K562 (cell line): ENCODE data around the gene ARL14EPL. TPM values are rescaled to one million over a fixed set of nuclear protein-coding genes. Genes with fewer than 3 reads are reported as not detected.

Experiments used
- ATAC-seq: fragments of 200-7000 bp; cut with Tn5 transposase; 3 replicates; pipeline ENCODE4 v1.9.1; 2020; ENCODE audit warnings: moderate library complexity
- BruUV-seq: library from RNA; stranded (reverse); fragments of 400-500 nt; replicated peaks from 2 replicates; lab custom pipeline; 2021; lab: Mats Ljungman, UMichigan
- CTCF ChIA-PET: fragments of 300-600 bp; formaldehyde crosslinking; extraction: SDS; loops from one replicate; lab custom pipeline; 2021; ENCODE audit warnings: low intra/inter-chr PET ratio; lab: Yijun Ruan, JAX
- POLR2A ChIA-PET: fragments of 300-600, 350-650 bp; sonication (Branson Sonifier 250); formaldehyde crosslinking; extraction: SDS; loops from one replicate; lab custom pipeline; 2021; ENCODE audit warnings: antibody characterized with exemption, inconsistent platforms; lab: Yijun Ruan, JAX
- DNase-seq, 4 experiments: peaks; one replicate each; pipeline versions ENCODE4 v3.0.0 to v3.0.0-alpha.2; 2011 to 2018; ENCODE audit warnings: low spot score in 3 of 4, mixed read lengths in 3 of 4; ENCODE audit errors: extremely low read depth in 1 of 4
- FAIRE-seq: peaks from 2 replicates; lab custom pipeline; 2011; peaks lifted over from hg19 to GRCh38; lab: Jason Lieb, UNC
- H2AFZ ChIP-seq: 2 replicates; pipeline ENCODE4 v1.6.0; 2011; ENCODE audit warnings: low read depth, low read length, control low read depth, inconsistent platforms
- H3K27ac ChIP-seq: fragments of 200-600 bp; 3 replicates; pipeline ENCODE4 v1.8.0; 2011; ENCODE audit warnings: low read depth, mild to moderate bottlenecking, control low read depth, inconsistent platforms, low read length, moderate library complexity, mixed read lengths; ENCODE audit errors: extremely low read depth
- H3K27me3 ChIP-seq, 2 experiments: fragments of 300-600 bp in 1 of 2; 2 replicates in 1 of 2; 3 replicates in 1 of 2; pipeline versions ENCODE4 v1.6.0 to v1.8.0; 2011; ENCODE audit warnings: inconsistent platforms in 2 of 2, low read length in 2 of 2, mild to moderate bottlenecking in 1 of 2, mixed read lengths in 1 of 2, moderate library complexity in 1 of 2; ENCODE audit not compliant: control insufficient read depth in 2 of 2, insufficient read depth in 2 of 2
- H3K36me3 ChIP-seq: fragments of 300-600 bp; 3 replicates; pipeline ENCODE4 v1.8.0; 2011; ENCODE audit warnings: mild to moderate bottlenecking, low read length, inconsistent platforms; ENCODE audit not compliant: control insufficient read depth, insufficient read depth
- H3K4me1 ChIP-seq, 2 experiments: fragments of 200-600 bp in 1 of 2; replicated peaks in 1 of 2; 2 replicates in 1 of 2; 3 replicates in 1 of 2; pipeline versions ENCODE4 v1.5.1 to v1.8.0; 2011; ENCODE audit warnings: inconsistent platforms in 2 of 2, low read length in 2 of 2, mild to moderate bottlenecking in 1 of 2, mixed read lengths in 1 of 2, moderate library complexity in 1 of 2; ENCODE audit not compliant: control insufficient read depth in 2 of 2, insufficient read depth in 2 of 2
- H3K4me2 ChIP-seq: 2 replicates; pipeline ENCODE4 v1.6.1; 2011; ENCODE audit warnings: low read length, control low read depth, inconsistent platforms, mixed read lengths; ENCODE audit not compliant: insufficient read depth
- H3K4me3 ChIP-seq: fragments of 200-600 bp; sonication (generic), shearing (Covaris generic); 2 replicates; pipeline ENCODE4 v1.5.1; 2016; ENCODE audit warnings: control low read depth, inconsistent platforms
- H3K79me2 ChIP-seq: fragments of 200-600 bp; 3 replicates; pipeline ENCODE4 v1.8.0; 2011; ENCODE audit warnings: low read length, inconsistent platforms; ENCODE audit not compliant: control insufficient read depth, insufficient read depth
- H3K9ac ChIP-seq, 2 experiments: 2 replicates each; pipeline versions ENCODE4 v1.6.0 to v1.6.1; 2011; ENCODE audit warnings: low read depth in 2 of 2, low read length in 2 of 2, control low read depth in 1 of 2, inconsistent platforms in 1 of 2, mild to moderate bottlenecking in 1 of 2, mixed read lengths in 1 of 2; ENCODE audit not compliant: insufficient read depth in 1 of 2
- H3K9me1 ChIP-seq: one replicate; pipeline ENCODE4 v1.6.0; 2011; ENCODE audit warnings: inconsistent platforms, mild to moderate bottlenecking, low read length, moderate library complexity; ENCODE audit not compliant: control insufficient read depth, insufficient read depth
- H3K9me3 ChIP-seq: replicated peaks from 2 replicates; pipeline ENCODE4 v1.5.1; 2011; ENCODE audit warnings: low read depth, low read length, inconsistent platforms; ENCODE audit not compliant: control insufficient read depth, insufficient read depth
- H4K20me1 ChIP-seq: replicated peaks from 2 replicates; pipeline ENCODE4 v1.6.1; 2011; ENCODE audit warnings: low read length, inconsistent platforms, mixed read lengths; ENCODE audit not compliant: control insufficient read depth, insufficient read depth
- CBFB ChIP-seq: sonication (generic); formaldehyde crosslinking; IDR thresholded peaks from 2 replicates; pipeline ENCODE4 v1.4.0; 2020; ENCODE audit warnings: mild to moderate bottlenecking, missing genetic modification reagents
- DMBX1 ChIP-seq: fragments of 250-450 bp; sonication (Bioruptor Pico); IDR thresholded peaks from 2 replicates; pipeline ENCODE4 v1.8.0; 2022; ENCODE audit warnings: inconsistent platforms, mild to moderate bottlenecking, moderate library complexity, borderline replicate concordance
- ELF2 ChIP-seq: fragments of 250-450 bp; sonication (Bioruptor Pico); IDR thresholded peaks from 2 replicates; pipeline ENCODE4 v1.5.0; 2021; ENCODE audit warnings: mild to moderate bottlenecking
- MTA2 ChIP-seq: fragments of 450-650 bp; IDR thresholded peaks from 2 replicates; pipeline ENCODE4 v1.6.1; 2016; ENCODE audit warnings: low read depth
- NEUROD1 ChIP-seq: fragments of 150-350 bp; IDR thresholded peaks from 2 replicates; pipeline ENCODE4 v1.6.1; 2014; ENCODE audit warnings: borderline replicate concordance, low read length, low read depth; ENCODE audit not compliant: partially characterized antibody
- RERE ChIP-seq: sonication (generic); formaldehyde crosslinking; IDR thresholded peaks from 2 replicates; pipeline ENCODE4 v1.8.0; 2023; ENCODE audit warnings: missing genetic modification reagents, mild to moderate bottlenecking, borderline replicate concordance
- SNIP1 ChIP-seq: fragments of 450-650 bp; IDR thresholded peaks from 2 replicates; pipeline ENCODE4 v1.7.1; 2017; ENCODE audit warnings: low read depth, mild to moderate bottlenecking
- SREBF2 ChIP-seq: sonication (generic); formaldehyde crosslinking; IDR thresholded peaks from 2 replicates; pipeline ENCODE4 v1.4.0; 2020; ENCODE audit warnings: mild to moderate bottlenecking, missing genetic modification reagents
- TAF1 ChIP-seq: IDR thresholded peaks from 2 replicates; pipeline ENCODE4 v1.6.1; 2011; ENCODE audit warnings: mild to moderate bottlenecking, low read length, moderate library complexity; ENCODE audit not compliant: insufficient read depth, control insufficient read depth, severe bottlenecking; ENCODE audit errors: extremely low read depth
- THRB ChIP-seq: fragments of 450-650 bp; formaldehyde crosslinking; conservative IDR thresholded peaks from 2 replicates; pipeline ENCODE4 v1.4.0; 2022; ENCODE audit warnings: mild to moderate bottlenecking, missing genetic modification characterization
- TRIM24 ChIP-seq, 2 experiments: fragments of 450-650 bp; IDR thresholded peaks; 2 replicates each; pipeline ENCODE4 v1.6.1; 2016
- in situ Hi-C: fragments of 300-500 bp; cut with MboI; formaldehyde crosslinking; loops from 4 replicates; pipeline ENCODE4 v1.15.0; 2018; ENCODE audit warnings: inconsistent platforms, mixed read lengths
- intact Hi-C: fragments of 100-400 bp; cut with micrococcal nuclease; formaldehyde crosslinking; loops from 2 replicates; pipeline ENCODE4 v1.14.2; 2022
- polyA plus RNA-seq, 8 experiments: library from polyadenylated mRNA; depleted of rRNA in 4 of 8; stranded (reverse) in 5 of 8; unstranded in 3 of 8; fragments of >200 nt; fragmentation: Nextera tagmentation in 2 of 8; fragmentation: Illumina TruSeq in 1 of 8; extraction: Ambion mirVana in 2 of 8; extraction: Trizol in 1 of 8; gene quantifications; 2 replicates each; pipeline versions ENCODE4 v1.2.1 to v1.2.3, GENCODE V29; 2011 to 2014; ENCODE audit warnings: inconsistent platforms in 1 of 8, missing spikeins in 1 of 8
- total RNA-seq, 7 experiments: library from RNA; depleted of rRNA in 6 of 7; stranded (reverse); fragments of >200 nt in 6 of 7; fragmentation: Illumina TruSeq in 2 of 7; extraction: Trizol in 2 of 7; gene quantifications; 2 replicates each; pipeline versions ENCODE4 v1.2.1 to v1.2.3, GENCODE V29; 2011 to 2021; ENCODE audit warnings: low replicate concordance in 1 of 7
- TF ChIP-seq, protein P1 (sequence below): fragments of 250-450 bp; sonication (Bioruptor Pico); IDR thresholded peaks from 2 replicates; pipeline ENCODE4 v1.8.0; 2021; ENCODE audit warnings: moderate library complexity, mild to moderate bottlenecking, inconsistent platforms
- TF ChIP-seq, protein P2 (sequence below): fragments of 450-650 bp; IDR thresholded peaks from 2 replicates; pipeline ENCODE4 v1.6.1; 2016
- TF ChIP-seq, protein P3 (sequence below): sonication (generic); formaldehyde crosslinking; IDR thresholded peaks from 2 replicates; pipeline ENCODE4 v1.8.1; 2023; ENCODE audit warnings: mild to moderate bottlenecking, missing genetic modification reagents

Gene ARL14EPL
- total and polyA plus RNA-seq, 9 of the 15 experiments (the other 6 are each of a cell fraction or from before 2014, with no cell fraction given): 0.06 to 0.14 (median 0.08) TPM; not detected in 5

GRCh38 chr5:116042375-116042774, 10.1 kb downstream of the ARL14EPL start:
- Histone ChIP-seq H4K20me1 (no peaks in the 10 kb centered on the region), H3K27ac (no peak overlapping the region), H2AFZ (no peak overlapping the region), H3K79me2 (no peaks in the 10 kb centered on the region), H3K4me2 (no peak overlapping the region), H3K27me3 (peaks cover 0 to 8% of the 10 kb centered on the region in 2 experiments; a peak in 4 of 5 replicates), H3K4me1 (no peaks in the 10 kb centered on the region), H3K4me3 (no peak overlapping the region), H3K9ac (no peak overlapping the region), H3K36me3 (no peaks in the 10 kb centered on the region), H3K9me3 (no peaks in the 10 kb centered on the region), H3K9me1 (no peaks in the 10 kb centered on the region)
- no TSS peak for BruUV-seq
- no peak for DNase-seq
- FAIRE-seq: no peak
- POLR2A ChIA-PET: interaction anchor here (0.6 to 0.9 kb wide), 2 partner anchors 9 to 417 kb away, joined by 3 read pairs; partner anchors contain the start of gene TMED7
- CTCF ChIA-PET: no interaction called here
- intact Hi-C loops: no loop called here
- no peak for ATAC-seq
- in situ Hi-C loops: no loop called here
- no peak for TF ChIP-seq CBFB
- no peak for TF ChIP-seq NEUROD1
- TF ChIP-seq SREBF2 (CRISPR knock-in tag): no peak
- no peak for TF ChIP-seq THRB (CRISPR knock-in tag)
- no peak for TF ChIP-seq DMBX1 (CRISPR knock-in tag)
- TF ChIP-seq TRIM24 (IDR thresholded peaks at IDR 0.05): no peak
- TF ChIP-seq, protein P1, sequence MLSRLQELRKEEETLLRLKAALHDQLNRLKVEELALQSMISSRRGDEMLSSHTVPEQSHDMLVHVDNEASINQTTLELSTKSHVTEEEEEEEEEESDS (CRISPR knock-in tag): no peak
- TF ChIP-seq, protein P2, sequence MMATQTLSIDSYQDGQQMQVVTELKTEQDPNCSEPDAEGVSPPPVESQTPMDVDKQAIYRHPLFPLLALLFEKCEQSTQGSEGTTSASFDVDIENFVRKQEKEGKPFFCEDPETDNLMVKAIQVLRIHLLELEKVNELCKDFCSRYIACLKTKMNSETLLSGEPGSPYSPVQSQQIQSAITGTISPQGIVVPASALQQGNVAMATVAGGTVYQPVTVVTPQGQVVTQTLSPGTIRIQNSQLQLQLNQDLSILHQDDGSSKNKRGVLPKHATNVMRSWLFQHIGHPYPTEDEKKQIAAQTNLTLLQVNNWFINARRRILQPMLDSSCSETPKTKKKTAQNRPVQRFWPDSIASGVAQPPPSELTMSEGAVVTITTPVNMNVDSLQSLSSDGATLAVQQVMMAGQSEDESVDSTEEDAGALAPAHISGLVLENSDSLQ: no peak
- TF ChIP-seq TAF1: no peak
- TF ChIP-seq SNIP1: no peak
- TF ChIP-seq, protein P3, sequence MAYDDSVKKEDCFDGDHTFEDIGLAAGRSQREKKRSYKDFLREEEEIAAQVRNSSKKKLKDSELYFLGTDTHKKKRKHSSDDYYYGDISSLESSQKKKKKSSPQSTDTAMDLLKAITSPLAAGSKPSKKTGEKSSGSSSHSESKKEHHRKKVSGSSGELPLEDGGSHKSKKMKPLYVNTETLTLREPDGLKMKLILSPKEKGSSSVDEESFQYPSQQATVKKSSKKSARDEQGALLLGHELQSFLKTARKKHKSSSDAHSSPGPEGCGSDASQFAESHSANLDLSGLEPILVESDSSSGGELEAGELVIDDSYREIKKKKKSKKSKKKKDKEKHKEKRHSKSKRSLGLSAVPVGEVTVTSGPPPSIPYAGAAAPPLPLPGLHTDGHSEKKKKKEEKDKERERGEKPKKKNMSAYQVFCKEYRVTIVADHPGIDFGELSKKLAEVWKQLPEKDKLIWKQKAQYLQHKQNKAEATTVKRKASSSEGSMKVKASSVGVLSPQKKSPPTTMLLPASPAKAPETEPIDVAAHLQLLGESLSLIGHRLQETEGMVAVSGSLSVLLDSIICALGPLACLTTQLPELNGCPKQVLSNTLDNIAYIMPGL (CRISPR knock-in tag): no peak
- TF ChIP-seq MTA2: no peak
- TF ChIP-seq ELF2 (CRISPR knock-in tag): no peak
- no peak for TF ChIP-seq RERE (CRISPR knock-in tag)
